Neutrophil (primary cell): ENCODE data around the gene ZNF804B.

Experiments
- H3K27ac ChIP-seq: fragments of 200-600 bp; sonication (generic); 2 replicates; pipeline ENCODE4 v1.5.1; 2016; ENCODE audit warnings: mild to moderate bottlenecking, moderate library complexity
- H3K27me3 ChIP-seq: fragments of 200-600 bp; sonication (generic); 2 replicates; pipeline ENCODE4 v1.6.0; 2016; ENCODE audit warnings: mild to moderate bottlenecking
- H3K36me3 ChIP-seq: fragments of 200-600 bp; sonication (generic); 2 replicates; pipeline ENCODE4 v1.5.1; 2017
- H3K4me1 ChIP-seq, 2 experiments: fragments of 200-600 bp in 1 of 2; sonication (generic) in 1 of 2; 1 replicate in 1 of 2; 2 replicates in 1 of 2; pipeline versions ENCODE4 v1.5.1 to v1.6.1; 2013 to 2016; ENCODE audit warnings: low read depth in 1 of 2, low read length in 1 of 2, mild to moderate bottlenecking in 1 of 2, moderate library complexity in 1 of 2; ENCODE audit not compliant: control insufficient read depth in 1 of 2, insufficient read depth in 1 of 2
- H3K4me3 ChIP-seq, 2 experiments: fragments of 200-600 bp in 1 of 2; sonication (generic) in 1 of 2; 1 replicate in 1 of 2; 2 replicates in 1 of 2; pipeline ENCODE4 v1.5.1; 2013 to 2016; ENCODE audit warnings: low read depth in 1 of 2, low read length in 1 of 2, mild to moderate bottlenecking in 1 of 2, moderate library complexity in 1 of 2
- H3K9me3 ChIP-seq: fragments of 200-600 bp; sonication (generic); 2 replicates; pipeline ENCODE4 v1.5.1; 2016
- CTCF ChIP-seq: fragments of 200-600 bp; sonication (generic); IDR thresholded peaks from 2 replicates; pipeline ENCODE4 v1.5.1; 2016; ENCODE audit warnings: antibody characterized with exemption

The ZNF804B gene

GRCh38 chr7:89335490-89335889 lies 576.0 kb downstream of the ZNF804B start:
- no peak overlapping the region for H3K27ac ChIP-seq
- H3K9me3 ChIP-seq = no peaks in the 10 kb centered on the region
- no peaks in the 10 kb centered on the region for H3K4me1 ChIP-seq
- TF ChIP-seq CTCF = no peak
- no peak overlapping the region for H3K4me3 ChIP-seq
- no peaks in the 10 kb centered on the region for H3K36me3 ChIP-seq
- no peaks in the 10 kb centered on the region for H3K27me3 ChIP-seq

- Histone ChIP-seq H3K36me3 (no peaks in the 10 kb centered on the region), H3K4me3 (no peak overlapping the region), H3K4me1 (no peaks in the 10 kb centered on the region), H3K27ac (no peak overlapping the region), H3K9me3 (no peaks in the 10 kb centered on the region), H3K27me3 (no peaks in the 10 kb centered on the region)
- no peak for TF ChIP-seq CTCF
Observed at GRCh38 chr7:89336121-89336520, 576.6 kb downstream of the ZNF804B start.

- H3K4me1 ChIP-seq = no peaks in the 10 kb centered on the region
Observed at GRCh38 chr7:89339748-89340147, 580.2 kb downstream of the ZNF804B start.

GRCh38 chr7:89357121-89357520 lies 597.6 kb downstream of the ZNF804B start:
- H3K27me3 ChIP-seq = no peaks in the 10 kb centered on the region
- H3K27ac ChIP-seq = no peak overlapping the region
- H3K4me3 ChIP-seq = no peak overlapping the region
- no peaks in the 10 kb centered on the region for H3K4me1 ChIP-seq
- no peak for TF ChIP-seq CTCF
- no peaks in the 10 kb centered on the region for H3K9me3 ChIP-seq
- H3K36me3 ChIP-seq = no peaks in the 10 kb centered on the region

More at GRCh38 chr7:89339748-89340147, 580.2 kb downstream of the ZNF804B start:
- TF ChIP-seq CTCF = no peak
- Histone ChIP-seq H3K27ac (no peak overlapping the region), H3K4me3 (no peak overlapping the region), H3K36me3 (no peaks in the 10 kb centered on the region), H3K27me3 (no peaks in the 10 kb centered on the region), H3K9me3 (no peaks in the 10 kb centered on the region)

- no peak overlapping the region for H3K27ac ChIP-seq
- H3K4me3 ChIP-seq = no peak overlapping the region
- H3K9me3 ChIP-seq = no peaks in the 10 kb centered on the region
- H3K27me3 ChIP-seq = no peaks in the 10 kb centered on the region
- no peak for TF ChIP-seq CTCF
- no peaks in the 10 kb centered on the region for H3K36me3 ChIP-seq
- H3K4me1 ChIP-seq = no peaks in the 10 kb centered on the region
Observed at GRCh38 chr7:89377219-89377618, 617.7 kb downstream of the ZNF804B start.

- H3K27me3 ChIP-seq = no peaks in the 10 kb centered on the region
- H3K36me3 ChIP-seq = no peaks in the 10 kb centered on the region
- no peak for TF ChIP-seq CTCF
- no peaks in the 10 kb centered on the region for H3K9me3 ChIP-seq
- no peak overlapping the region for H3K27ac ChIP-seq
- H3K4me1 ChIP-seq = no peaks in the 10 kb centered on the region
- no peak overlapping the region for H3K4me3 ChIP-seq
Observed at GRCh38 chr7:89385411-89385810, 625.9 kb downstream of the ZNF804B start.
